OCI-LY7 (cell line): Measurements from ENCODE around the gene USP35.

Experiments
- EZH2phosphoT487 ChIP-seq: fragments of 200-600 bp; sonication (generic); IDR thresholded peaks from 2 replicates; pipeline ENCODE4 v1.6.1; 2018; ENCODE audit warnings: low read depth, borderline replicate concordance, mild to moderate bottlenecking, mixed run types, antibody characterized with exemption, low read length, moderate library complexity, mixed read lengths
- TF ChIP-seq, protein P1 (sequence below): fragments of 200-600 bp; sonication (generic); conservative IDR thresholded peaks from 2 replicates; pipeline ENCODE4 v1.5.1; 2014; ENCODE audit warnings: mild to moderate bottlenecking, antibody characterized with exemption, low read length, moderate library complexity, mixed read lengths

DNA sequence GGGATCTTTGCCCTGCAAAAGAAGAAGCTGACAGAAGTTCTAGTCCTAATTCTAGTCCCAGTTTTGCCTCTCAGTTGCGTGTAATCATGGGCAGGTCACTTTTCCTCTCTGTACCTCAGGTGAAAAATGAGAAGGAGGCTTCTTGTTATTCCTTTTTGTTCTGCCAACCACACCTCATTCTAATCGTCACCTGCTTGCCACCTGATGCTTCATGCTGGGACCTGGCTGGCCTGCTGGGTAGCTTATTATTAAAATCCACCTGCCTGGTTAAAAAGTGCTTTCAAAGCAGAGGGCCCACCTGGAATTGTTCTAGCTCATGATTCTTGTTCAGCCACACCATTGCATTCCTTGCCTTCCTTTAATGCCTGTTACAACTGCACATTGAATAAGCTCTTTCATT, 40.9 kb upstream of the USP35 start:
- TF ChIP-seq, protein P1, sequence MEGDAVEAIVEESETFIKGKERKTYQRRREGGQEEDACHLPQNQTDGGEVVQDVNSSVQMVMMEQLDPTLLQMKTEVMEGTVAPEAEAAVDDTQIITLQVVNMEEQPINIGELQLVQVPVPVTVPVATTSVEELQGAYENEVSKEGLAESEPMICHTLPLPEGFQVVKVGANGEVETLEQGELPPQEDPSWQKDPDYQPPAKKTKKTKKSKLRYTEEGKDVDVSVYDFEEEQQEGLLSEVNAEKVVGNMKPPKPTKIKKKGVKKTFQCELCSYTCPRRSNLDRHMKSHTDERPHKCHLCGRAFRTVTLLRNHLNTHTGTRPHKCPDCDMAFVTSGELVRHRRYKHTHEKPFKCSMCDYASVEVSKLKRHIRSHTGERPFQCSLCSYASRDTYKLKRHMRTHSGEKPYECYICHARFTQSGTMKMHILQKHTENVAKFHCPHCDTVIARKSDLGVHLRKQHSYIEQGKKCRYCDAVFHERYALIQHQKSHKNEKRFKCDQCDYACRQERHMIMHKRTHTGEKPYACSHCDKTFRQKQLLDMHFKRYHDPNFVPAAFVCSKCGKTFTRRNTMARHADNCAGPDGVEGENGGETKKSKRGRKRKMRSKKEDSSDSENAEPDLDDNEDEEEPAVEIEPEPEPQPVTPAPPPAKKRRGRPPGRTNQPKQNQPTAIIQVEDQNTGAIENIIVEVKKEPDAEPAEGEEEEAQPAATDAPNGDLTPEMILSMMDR: no peak
- TF ChIP-seq EZH2phosphoT487: no peak
